IPS-15b (cell line): ENCODE results near the gene SLC12A7.
"Not testable (repeated sequence)": the region's sequence is repeated elsewhere in the genome, so short reads cannot be mapped to it uniquely, and the experiment has no call there.

ENCODE experiments used
- H3K27me3 ChIP-seq: one replicate; pipeline ENCODE4 v1.6.1; 2013; ENCODE audit warnings: low read length; ENCODE audit not compliant: control insufficient read depth, insufficient read depth
- H3K36me3 ChIP-seq: one replicate; pipeline ENCODE4 v1.6.1; 2013; ENCODE audit warnings: low read length; ENCODE audit not compliant: control insufficient read depth, insufficient read depth
- H3K4me1 ChIP-seq: one replicate; pipeline ENCODE4 v1.6.1; 2013; ENCODE audit warnings: mild to moderate bottlenecking, low read length; ENCODE audit not compliant: control insufficient read depth, insufficient read depth
- H3K4me3 ChIP-seq: one replicate; pipeline ENCODE4 v1.5.1; 2013; ENCODE audit warnings: low read depth, low read length
- H3K9ac ChIP-seq: one replicate; pipeline ENCODE4 v1.6.1; 2013; ENCODE audit warnings: low read depth, mild to moderate bottlenecking, low read length
- H3K9me3 ChIP-seq: one replicate; pipeline ENCODE4 v1.6.1; 2013; ENCODE audit warnings: mild to moderate bottlenecking, low read length; ENCODE audit not compliant: control insufficient read depth, insufficient read depth

Gene SLC12A7

DNA sequence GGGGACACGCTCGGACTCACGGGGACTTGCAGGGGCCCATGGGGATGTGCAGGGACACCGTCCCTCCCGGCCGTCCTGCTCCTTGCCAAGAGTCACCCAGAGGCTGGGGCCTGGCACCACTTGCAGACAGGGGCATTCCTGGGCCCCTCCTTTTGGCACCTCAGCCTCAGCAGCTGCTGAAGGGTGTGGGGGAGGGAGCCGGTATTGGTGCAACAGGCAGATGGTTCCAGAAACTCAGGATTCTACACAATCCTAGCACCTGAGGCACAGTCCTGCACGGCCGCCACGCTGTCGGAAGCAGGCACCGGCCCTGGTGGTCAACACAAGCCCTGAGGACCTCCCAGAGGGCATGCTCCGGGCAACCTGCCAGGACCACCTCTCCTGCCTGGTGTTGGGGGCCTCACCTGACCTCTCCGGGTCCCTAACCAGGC, 19.3 kb upstream of the SLC12A7 start:
- Histone ChIP-seq H3K9ac (no peak overlapping the region), H3K9me3 (no peaks in the 10 kb centered on the region), H3K36me3 (no peaks in the 10 kb centered on the region), H3K4me1 (no peaks in the 10 kb centered on the region), H3K27me3 (no peaks in the 10 kb centered on the region), H3K4me3 (no peak overlapping the region)

DNA sequence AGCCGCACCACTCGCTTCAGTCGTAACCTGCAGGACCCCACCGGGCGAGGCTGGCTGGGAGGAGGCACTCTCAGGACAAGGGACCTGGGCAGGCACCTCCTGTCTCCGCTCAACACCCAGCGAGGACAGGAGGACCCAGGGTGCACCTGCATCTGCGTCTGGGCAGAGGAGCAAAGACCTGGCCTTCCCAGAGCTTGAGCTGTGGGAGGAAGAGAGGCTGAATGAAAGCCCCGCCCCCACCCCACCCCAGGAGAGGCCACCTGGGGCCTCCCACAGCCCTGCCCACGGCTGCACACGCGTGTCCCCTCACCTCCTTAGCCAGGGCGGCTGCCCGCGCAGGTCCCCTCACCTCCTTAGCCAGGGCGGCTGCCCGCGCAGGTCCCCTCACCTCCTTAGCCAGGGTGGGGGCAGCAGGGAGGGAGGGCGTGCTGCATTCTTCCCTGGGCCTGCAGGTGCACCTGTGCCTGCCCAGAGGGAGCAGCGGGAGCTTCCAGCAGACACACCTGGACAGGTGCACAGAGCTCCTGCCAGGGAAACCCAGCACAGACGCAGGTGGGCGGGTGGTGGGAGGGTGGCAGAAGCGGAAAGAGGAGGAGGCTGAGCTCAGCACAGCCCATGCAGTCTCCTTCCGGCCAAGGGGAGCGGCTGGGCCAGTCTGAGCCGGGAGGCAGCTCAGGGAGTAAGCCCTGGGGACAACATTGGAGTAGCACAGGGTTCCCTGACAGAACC, 18.5 kb upstream of the SLC12A7 start:
- Histone ChIP-seq H3K4me3 (no peak overlapping the region), H3K9me3 (no peaks in the 10 kb centered on the region), H3K4me1 (no peaks in the 10 kb centered on the region), H3K36me3 (no peaks in the 10 kb centered on the region), H3K9ac (no peak overlapping the region), H3K27me3 (no peaks in the 10 kb centered on the region)

GRCh38 chr5:1129711-1130055, 17.8 kb upstream of the SLC12A7 start:
- Histone ChIP-seq H3K9ac (no peak overlapping the region), H3K4me3 (no peak overlapping the region), H3K27me3 (no peaks in the 10 kb centered on the region), H3K4me1 (no peaks in the 10 kb centered on the region), H3K9me3 (no peaks in the 10 kb centered on the region), H3K36me3 (no peaks in the 10 kb centered on the region)

DNA sequence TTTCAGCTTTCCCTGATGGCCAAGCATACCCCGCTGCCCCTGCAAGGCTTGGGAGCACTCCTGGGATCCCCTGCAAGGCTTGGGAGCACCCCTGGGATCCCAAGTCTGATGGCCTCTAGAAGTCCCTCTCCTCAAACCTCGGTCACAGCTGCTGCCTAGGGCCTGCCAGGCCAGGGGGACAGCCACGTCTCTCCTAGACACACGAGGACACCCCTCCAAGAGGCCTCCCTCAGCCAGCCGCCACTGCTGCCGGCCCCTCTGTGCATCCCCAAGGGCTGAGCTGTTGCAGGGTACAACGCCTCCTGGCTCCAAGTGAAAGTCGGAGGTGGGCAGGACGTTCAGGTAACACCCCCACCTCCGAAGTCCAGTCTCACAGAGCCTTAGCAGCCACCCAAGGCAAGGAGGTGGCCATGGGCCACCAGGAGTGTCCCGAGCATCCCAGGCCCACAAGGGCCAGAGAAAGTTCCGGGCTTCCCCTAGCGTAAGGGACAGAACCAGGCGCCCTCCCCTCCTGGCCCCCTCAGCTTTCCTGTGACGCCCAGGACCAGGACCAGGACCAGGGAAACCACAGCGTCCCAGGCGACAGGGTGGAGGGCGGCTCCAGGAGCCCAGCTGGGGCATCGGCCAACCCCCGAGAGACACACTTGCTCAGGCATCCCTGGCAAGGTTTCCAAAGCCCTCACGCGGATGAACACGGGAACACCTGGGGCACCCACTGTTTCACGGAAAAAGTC, 17.3 kb upstream of the SLC12A7 start:
- Histone ChIP-seq H3K9me3 (no peaks in the 10 kb centered on the region), H3K4me1 (no peaks in the 10 kb centered on the region), H3K4me3 (no peak overlapping the region), H3K9ac (no peak overlapping the region), H3K36me3 (no peaks in the 10 kb centered on the region), H3K27me3 (no peaks in the 10 kb centered on the region)

GRCh38 chr5:1127959-1128785, 16.3 kb upstream of the SLC12A7 start:
- Histone ChIP-seq H3K4me1 (no peaks in the 10 kb centered on the region), H3K36me3 (no peaks in the 10 kb centered on the region), H3K9me3 (no peaks in the 10 kb centered on the region), H3K27me3 (no peaks in the 10 kb centered on the region), H3K9ac (no peak overlapping the region), H3K4me3 (no peak overlapping the region)

GRCh38 chr5:1125695-1126094, 13.8 kb upstream of the SLC12A7 start:
- H3K9ac ChIP-seq, H3K4me3 ChIP-seq, H3K36me3 ChIP-seq, H3K27me3 ChIP-seq, H3K4me1 ChIP-seq, H3K9me3 ChIP-seq: not testable (repeated sequence)

DNA sequence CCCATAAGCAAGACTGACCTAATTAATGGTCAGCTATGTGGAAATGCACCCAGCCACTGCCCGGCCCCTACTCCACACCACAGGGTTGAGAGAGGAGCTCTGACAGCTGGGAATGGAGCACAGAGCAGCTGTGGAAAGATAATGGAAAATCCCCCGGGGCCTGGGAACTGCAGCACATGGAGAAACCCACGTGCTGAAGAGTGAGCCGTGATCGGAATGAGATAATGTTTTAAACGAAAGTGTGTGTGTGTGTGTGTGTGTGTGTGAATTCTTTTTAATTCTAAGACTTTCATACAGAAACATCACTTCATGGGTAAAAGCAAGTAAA, 13.1 kb upstream of the SLC12A7 start:
- Histone ChIP-seq H3K36me3 (no peaks in the 10 kb centered on the region), H3K9me3 (no peaks in the 10 kb centered on the region), H3K4me3 (no peak overlapping the region), H3K4me1 (no peaks in the 10 kb centered on the region), H3K27me3 (no peaks in the 10 kb centered on the region), H3K9ac (no peak overlapping the region)

DNA sequence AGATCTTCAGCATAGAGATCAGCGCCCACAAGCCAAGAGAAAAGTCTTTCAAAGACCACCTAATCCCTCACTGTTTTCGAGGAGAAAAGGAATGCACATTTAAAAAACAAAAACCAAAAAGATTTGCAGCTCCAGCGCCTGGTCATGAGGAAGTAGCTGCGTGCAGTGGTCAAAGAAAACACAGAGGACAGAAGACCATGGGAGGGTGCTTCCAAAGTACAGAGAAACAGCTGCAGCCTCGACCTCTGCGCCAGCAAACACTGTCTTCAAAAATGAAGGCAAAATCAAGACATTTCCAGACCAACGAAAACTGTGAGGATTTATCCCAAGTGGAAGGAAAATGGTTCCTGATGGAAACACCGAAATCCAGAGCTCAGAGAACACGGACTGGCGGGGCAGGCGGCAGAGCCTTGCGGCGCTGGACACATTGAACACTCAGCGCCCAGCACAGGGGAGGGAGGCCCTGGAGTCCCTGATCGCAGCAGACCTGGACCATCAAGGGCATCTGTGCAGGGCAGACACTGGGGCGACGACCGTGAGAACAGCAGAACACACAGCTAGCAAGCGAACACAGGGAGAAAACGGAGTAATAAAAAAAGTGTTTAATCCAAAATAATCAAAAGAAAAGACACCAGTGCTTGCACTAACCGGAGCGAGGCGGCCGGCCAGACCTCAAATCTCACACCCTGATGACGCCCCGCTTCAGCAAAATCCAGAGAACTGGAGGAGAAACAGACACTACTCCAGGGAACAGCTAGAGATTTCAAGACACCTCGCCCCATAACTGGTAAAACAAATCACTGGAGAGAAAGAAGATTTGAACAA, 12.6 kb upstream of the SLC12A7 start:
- H3K27me3 ChIP-seq = no peaks in the 10 kb centered on the region
- H3K9ac ChIP-seq = no peak overlapping the region
- H3K9me3 ChIP-seq = no peaks in the 10 kb centered on the region
- H3K4me1 ChIP-seq = no peaks in the 10 kb centered on the region
- no peaks in the 10 kb centered on the region for H3K36me3 ChIP-seq
- no peak overlapping the region for H3K4me3 ChIP-seq

DNA sequence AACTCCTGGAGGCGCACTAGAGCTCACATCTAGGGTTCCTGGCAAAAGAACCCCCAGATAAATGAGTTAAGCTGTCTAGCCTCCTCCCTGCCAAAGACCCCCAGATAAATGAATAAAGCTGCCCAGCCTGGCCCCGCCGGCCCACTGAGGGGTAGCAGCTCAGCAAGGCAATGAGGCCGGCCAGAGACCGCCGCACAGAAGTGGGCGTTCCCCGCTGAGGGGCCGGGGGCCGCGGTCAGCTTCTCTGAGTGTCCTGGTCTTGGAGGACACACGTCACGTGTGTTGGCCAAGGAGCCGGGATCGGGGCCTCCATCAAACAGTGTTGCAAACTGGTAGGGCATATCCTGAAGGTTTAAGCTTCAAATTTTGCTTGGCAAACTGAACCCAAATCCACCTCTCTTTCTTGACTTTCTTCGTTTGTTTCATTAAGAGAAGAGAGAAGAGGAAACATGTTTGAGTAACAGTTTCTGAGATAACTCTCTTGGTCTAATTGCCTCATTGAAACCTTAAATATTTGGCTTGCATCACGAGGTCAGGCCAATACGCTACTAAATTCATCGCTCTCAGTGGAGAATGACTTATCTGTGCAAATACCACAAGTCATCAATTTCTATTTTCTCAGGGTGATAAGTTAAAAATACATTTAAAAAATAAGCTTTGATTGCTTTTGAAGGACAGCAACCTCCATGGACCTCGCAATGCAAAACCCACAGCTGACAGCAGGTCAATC, 11.7 kb upstream of the SLC12A7 start:
- no peaks in the 10 kb centered on the region for H3K36me3 ChIP-seq
- no peak overlapping the region for H3K9ac ChIP-seq
- no peaks in the 10 kb centered on the region for H3K9me3 ChIP-seq
- H3K27me3 ChIP-seq = no peaks in the 10 kb centered on the region
- H3K4me1 ChIP-seq = no peaks in the 10 kb centered on the region
- no peak overlapping the region for H3K4me3 ChIP-seq

GRCh38 chr5:1122511-1123294, 10.8 kb upstream of the SLC12A7 start:
- Histone ChIP-seq H3K36me3 (no peaks in the 10 kb centered on the region), H3K9ac (no peak overlapping the region), H3K9me3 (no peaks in the 10 kb centered on the region), H3K4me1 (no peaks in the 10 kb centered on the region), H3K27me3 (no peaks in the 10 kb centered on the region), H3K4me3 (no peak overlapping the region)
